ENCODE results near the gene SYS1. TPM values are rescaled to one million over a fixed set of nuclear protein-coding genes. Genes with fewer than 3 reads are reported as not detected.

Gene SYS1
- total RNA-seq, 6 experiments from 2014 or later: 22.9 to 34.1 (median 27.6) TPM

- Mint-ChIP-seq H3K27me3 (ENCODE audit: insufficient read depth) (no peaks in the 10 kb centered on the region; the same call in 1 of the 2 replicates), H3K27ac (no peak overlapping the region), H3K9me3 (no peaks in the 10 kb centered on the region), H3K4me3 (no peak overlapping the region), H3K36me3 (ENCODE audit: low read depth) (no peaks in the 10 kb centered on the region), H3K4me1 (ENCODE audit: low read depth) (peaks cover 17% of the 10 kb centered on the region)
- DNase-seq: no peak
- TF ChIP-seq, protein P1, sequence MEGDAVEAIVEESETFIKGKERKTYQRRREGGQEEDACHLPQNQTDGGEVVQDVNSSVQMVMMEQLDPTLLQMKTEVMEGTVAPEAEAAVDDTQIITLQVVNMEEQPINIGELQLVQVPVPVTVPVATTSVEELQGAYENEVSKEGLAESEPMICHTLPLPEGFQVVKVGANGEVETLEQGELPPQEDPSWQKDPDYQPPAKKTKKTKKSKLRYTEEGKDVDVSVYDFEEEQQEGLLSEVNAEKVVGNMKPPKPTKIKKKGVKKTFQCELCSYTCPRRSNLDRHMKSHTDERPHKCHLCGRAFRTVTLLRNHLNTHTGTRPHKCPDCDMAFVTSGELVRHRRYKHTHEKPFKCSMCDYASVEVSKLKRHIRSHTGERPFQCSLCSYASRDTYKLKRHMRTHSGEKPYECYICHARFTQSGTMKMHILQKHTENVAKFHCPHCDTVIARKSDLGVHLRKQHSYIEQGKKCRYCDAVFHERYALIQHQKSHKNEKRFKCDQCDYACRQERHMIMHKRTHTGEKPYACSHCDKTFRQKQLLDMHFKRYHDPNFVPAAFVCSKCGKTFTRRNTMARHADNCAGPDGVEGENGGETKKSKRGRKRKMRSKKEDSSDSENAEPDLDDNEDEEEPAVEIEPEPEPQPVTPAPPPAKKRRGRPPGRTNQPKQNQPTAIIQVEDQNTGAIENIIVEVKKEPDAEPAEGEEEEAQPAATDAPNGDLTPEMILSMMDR (IDR thresholded peaks at IDR 0.05): no peak
Observed at GRCh38 chr20:45408646-45409213, 45.8 kb downstream of the SYS1 start.

DNA sequence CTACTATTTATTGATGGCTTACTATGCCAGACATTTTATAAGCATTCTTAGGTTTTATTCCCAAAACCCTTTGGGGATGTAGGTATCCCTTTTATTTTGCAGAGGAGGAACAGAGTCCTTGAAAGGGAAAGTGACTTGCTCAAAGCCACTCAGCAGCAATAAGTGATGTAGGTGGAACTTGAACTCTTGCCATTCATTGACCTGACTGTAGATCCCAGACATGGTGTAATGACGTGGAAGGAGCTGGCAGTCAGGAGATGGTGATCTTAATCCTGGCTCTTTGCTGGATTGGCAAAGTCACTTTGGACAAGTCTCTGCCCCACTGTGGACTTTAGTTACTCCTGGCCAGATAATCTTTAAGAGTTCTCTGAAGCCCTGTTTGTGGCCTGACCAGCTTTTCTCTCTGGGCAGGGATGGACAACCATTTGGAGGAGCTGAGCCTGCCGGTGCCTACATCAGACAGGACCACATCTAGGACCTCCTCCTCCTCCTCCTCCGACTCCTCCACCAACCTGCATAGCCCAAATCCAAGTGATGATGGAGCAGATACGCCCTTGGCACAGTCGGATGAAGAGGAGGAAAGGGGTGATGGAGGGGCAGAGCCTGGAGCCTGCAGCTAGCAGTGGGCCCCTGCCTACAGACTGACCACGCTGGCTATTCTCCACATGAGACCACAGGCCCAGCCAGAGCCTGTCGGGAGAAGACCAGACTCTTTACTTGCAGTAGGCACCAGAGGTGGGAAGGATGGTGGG, 46.7 kb downstream of the SYS1 start:
- H3K4me3 Mint-ChIP-seq: no peak overlapping the region
- H3K36me3 Mint-ChIP-seq (ENCODE audit: low read depth): no peaks in the 10 kb centered on the region
- H3K27me3 Mint-ChIP-seq (ENCODE audit: insufficient read depth): no peaks in the 10 kb centered on the region; the same call in 1 of the 2 replicates
- no peaks in the 10 kb centered on the region for H3K9me3 Mint-ChIP-seq
- no peak for DNase-seq
- peaks cover 21% of the 10 kb centered on the region for H3K4me1 Mint-ChIP-seq (ENCODE audit: low read depth)
- H3K27ac Mint-ChIP-seq: no peak overlapping the region
- TF ChIP-seq, protein P1 (IDR thresholded peaks at IDR 0.05): no peak

DNA sequence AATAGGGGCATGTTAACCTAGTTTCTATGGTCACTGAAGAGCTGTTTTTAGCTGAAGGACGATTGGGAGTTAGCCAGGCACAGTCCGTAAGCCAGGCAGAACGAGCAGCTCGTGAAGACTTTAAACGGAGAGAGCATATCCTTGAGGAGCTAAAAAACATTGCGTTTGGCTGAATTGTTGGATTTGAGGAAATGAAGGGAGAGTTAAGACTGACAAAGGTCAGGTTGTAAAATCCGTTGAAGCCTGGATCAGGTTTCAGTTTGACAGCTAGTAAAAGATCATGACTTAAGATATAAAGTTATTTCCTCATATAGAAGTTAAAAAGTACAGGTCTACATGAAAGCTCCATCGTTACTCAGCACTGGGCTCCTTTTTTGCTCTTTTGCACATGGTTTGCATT, 47.9 kb downstream of the SYS1 start:
- no peaks in the 10 kb centered on the region for H3K9me3 Mint-ChIP-seq
- H3K36me3 Mint-ChIP-seq (ENCODE audit: low read depth): no peaks in the 10 kb centered on the region
- DNase-seq: no peak
- H3K4me3 Mint-ChIP-seq: no peak overlapping the region
- H3K27ac Mint-ChIP-seq: no peak overlapping the region
- peaks cover 24% of the 10 kb centered on the region for H3K4me1 Mint-ChIP-seq (ENCODE audit: low read depth)
- H3K27me3 Mint-ChIP-seq (ENCODE audit: insufficient read depth): no peaks in the 10 kb centered on the region; the same call in 1 of the 2 replicates
- TF ChIP-seq, protein P1 (IDR thresholded peaks at IDR 0.05): no peak

DNA sequence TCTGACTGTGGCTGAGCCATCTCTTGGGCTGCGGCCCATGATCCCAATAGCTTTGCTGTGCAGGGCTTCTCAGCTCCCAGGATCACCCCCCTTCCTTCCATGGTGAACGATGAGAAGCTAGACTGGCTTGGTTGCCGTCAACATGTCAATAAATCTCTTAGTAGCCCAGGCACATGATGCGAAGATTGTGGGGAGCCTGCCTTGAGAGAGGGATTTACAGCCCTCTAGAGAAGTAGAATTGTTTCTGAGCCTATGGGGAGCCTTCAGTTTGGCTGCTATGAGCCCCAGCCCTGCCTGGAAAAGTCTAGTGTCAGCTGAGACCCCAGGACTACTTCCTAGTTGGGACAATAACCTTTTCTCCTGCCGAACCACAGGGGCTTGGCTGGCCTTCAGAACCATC, 49.7 kb downstream of the SYS1 start:
- Mint-ChIP-seq H3K9me3 (no peaks in the 10 kb centered on the region), H3K4me3 (no peak overlapping the region), H3K27me3 (ENCODE audit: insufficient read depth) (no peaks in the 10 kb centered on the region; the same call in 1 of the 2 replicates), H3K36me3 (ENCODE audit: low read depth) (no peaks in the 10 kb centered on the region), H3K27ac (no peak overlapping the region), H3K4me1 (ENCODE audit: low read depth) (peaks cover 31% of the 10 kb centered on the region)
- DNase-seq: no peak
- TF ChIP-seq, protein P1 (IDR thresholded peaks at IDR 0.05): no peak

GRCh38 chr20:45413479-45413878, 50.5 kb downstream of the SYS1 start:
- H3K4me3 Mint-ChIP-seq: no peak overlapping the region
- DNase-seq: no peak
- H3K27ac Mint-ChIP-seq: no peak overlapping the region
- no peaks in the 10 kb centered on the region; the same call in 1 of the 2 replicates for H3K27me3 Mint-ChIP-seq (ENCODE audit: insufficient read depth)
- H3K4me1 Mint-ChIP-seq (ENCODE audit: low read depth): peaks cover 38% of the 10 kb centered on the region
- no peaks in the 10 kb centered on the region for H3K36me3 Mint-ChIP-seq (ENCODE audit: low read depth)
- TF ChIP-seq, protein P1 (IDR thresholded peaks at IDR 0.05): no peak
- H3K9me3 Mint-ChIP-seq: no peaks in the 10 kb centered on the region

Data from HFFc6 (cell line).